Measurements from ENCODE around the gene WNT3A. TPM values are rescaled to one million over a fixed set of nuclear protein-coding genes. Genes with fewer than 3 reads are reported as not detected.

The WNT3A gene
- total and polyA plus RNA-seq, 4 donors: 0.09 to 3.1 (median 1.9) TPM

DNA sequence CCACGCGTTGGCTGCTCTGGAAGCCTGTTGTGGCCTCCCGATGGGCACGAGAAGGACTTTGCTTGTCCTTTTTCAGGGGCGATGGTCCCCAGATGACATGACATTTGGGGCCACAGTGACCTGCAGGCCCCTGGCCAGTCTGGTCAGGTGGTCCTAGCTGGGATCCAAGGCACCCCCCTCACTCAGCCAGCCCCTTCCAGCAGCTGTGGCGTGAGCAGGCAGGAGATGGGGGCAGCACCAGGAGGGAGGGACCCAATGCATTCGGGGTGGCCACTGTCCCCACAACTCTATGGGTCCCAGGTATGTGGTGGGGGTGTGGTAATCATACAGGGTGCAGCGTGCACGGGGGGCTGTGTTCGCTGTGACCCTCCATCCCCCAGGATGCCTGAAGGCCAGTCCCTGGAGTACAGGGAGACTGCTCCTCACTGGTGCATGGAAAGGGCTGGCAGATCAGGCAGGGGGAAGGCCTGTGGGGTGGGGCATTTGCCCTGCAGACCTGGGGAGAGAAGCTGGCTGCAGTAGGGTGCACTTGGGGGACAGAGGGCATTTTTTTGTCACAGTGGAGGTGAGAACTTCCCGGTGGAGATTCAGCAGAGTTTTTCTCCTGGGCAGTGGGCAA is 31.7 kb downstream of the WNT3A start:
- DNase-seq: no peak
- Histone ChIP-seq H3K9ac (ENCODE audit: insufficient read depth in 1 of 2, low read length in 2 of 2) (no peak overlapping the region), H3K4me1 (ENCODE audit: control insufficient read depth in 5 of 5, insufficient read depth in 5 of 5, low read length in 5 of 5) (peaks cover 0 to 7% (median 0%) of the 10 kb centered on the region in 5 donors), H3K9me3 (ENCODE audit: control insufficient read depth in 4 of 4, insufficient read depth in 3 of 4, low read length in 3 of 4) (no peaks in the 10 kb centered on the region), H3K4me3 (no peak overlapping the region), H3K36me3 (ENCODE audit: control insufficient read depth in 4 of 4, insufficient read depth in 4 of 4, low read length in 4 of 4) (no peaks in the 10 kb centered on the region), H3K27me3 (ENCODE audit: control insufficient read depth in 3 of 3, insufficient read depth in 3 of 3, low read length in 2 of 3) (peaks cover 6 to 11% (median 7%) of the 10 kb centered on the region in 3 donors), H3K27ac (ENCODE audit: low read depth in 1 of 2, low read length in 1 of 2) (no peak overlapping the region)
- TF ChIP-seq, protein P1, sequence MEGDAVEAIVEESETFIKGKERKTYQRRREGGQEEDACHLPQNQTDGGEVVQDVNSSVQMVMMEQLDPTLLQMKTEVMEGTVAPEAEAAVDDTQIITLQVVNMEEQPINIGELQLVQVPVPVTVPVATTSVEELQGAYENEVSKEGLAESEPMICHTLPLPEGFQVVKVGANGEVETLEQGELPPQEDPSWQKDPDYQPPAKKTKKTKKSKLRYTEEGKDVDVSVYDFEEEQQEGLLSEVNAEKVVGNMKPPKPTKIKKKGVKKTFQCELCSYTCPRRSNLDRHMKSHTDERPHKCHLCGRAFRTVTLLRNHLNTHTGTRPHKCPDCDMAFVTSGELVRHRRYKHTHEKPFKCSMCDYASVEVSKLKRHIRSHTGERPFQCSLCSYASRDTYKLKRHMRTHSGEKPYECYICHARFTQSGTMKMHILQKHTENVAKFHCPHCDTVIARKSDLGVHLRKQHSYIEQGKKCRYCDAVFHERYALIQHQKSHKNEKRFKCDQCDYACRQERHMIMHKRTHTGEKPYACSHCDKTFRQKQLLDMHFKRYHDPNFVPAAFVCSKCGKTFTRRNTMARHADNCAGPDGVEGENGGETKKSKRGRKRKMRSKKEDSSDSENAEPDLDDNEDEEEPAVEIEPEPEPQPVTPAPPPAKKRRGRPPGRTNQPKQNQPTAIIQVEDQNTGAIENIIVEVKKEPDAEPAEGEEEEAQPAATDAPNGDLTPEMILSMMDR (IDR thresholded peaks at IDR 0.05; ENCODE audit: control extremely low read depth, extremely low read depth): no peak
- WGBS, 2 donors: 71 to 73% methylated on average over 9 to 11 of the region's 11 CpGs
- no peak for ATAC-seq (ENCODE audit: insufficient read depth, low FRiP score)

DNA sequence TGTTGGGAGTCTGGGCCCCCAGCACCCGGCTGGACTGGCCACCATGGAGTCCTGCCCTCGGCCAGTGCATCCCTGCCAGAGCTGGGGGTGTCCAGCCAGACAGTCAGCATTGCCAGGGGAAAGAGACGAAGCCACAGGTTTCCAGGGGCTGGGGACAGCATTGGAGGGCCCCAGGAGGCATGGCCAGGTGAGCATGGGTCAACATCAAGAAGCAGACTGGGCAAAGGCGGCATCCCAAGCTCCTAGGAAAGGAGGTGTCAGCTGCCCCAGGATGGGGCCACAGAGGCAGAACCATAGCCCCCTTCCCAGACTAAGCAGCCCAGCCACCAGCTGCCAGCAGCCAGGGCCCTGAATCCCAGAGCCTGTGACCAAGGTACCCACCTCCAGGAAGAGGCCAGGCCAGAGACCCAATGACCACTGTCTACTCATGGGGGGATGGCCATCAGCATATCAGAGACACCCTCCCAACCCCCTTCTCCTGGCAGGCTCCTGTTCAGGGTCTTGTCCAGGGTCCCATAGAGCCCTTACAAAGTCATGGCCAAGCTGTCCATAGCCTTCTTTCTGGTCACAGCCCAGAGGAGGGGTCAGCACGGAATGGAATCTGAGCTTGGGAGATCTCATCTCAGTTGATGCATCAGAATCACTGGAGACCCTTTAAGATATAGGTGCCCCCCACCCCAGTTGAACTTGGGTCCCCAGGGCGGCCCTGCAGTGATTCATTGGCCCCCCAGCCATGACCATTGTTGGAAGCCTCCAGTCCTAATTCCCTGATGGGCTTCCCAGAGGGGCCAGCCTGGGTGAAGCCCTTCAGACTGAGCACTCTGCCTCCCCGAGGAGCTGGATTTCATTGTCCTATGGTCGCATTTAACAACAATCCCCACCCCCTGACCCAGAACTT is 32.5 kb downstream of the WNT3A start:
- H3K9me3 ChIP-seq (ENCODE audit: control insufficient read depth in 4 of 4, insufficient read depth in 3 of 4, low read length in 3 of 4): no peaks in the 10 kb centered on the region
- ATAC-seq (ENCODE audit: insufficient read depth, low FRiP score) (no peak), DNase-seq (no peak)
- H3K9ac ChIP-seq (ENCODE audit: insufficient read depth in 1 of 2, low read length in 2 of 2): no peak overlapping the region
- H3K27ac ChIP-seq (ENCODE audit: low read depth in 1 of 2, low read length in 1 of 2): no peak overlapping the region
- peaks cover 6 to 11% (median 7%) of the 10 kb centered on the region in 3 donors for H3K27me3 ChIP-seq (ENCODE audit: control insufficient read depth in 3 of 3, insufficient read depth in 3 of 3, low read length in 2 of 3)
- peaks cover 0 to 7% (median 0%) of the 10 kb centered on the region in 5 donors for H3K4me1 ChIP-seq (ENCODE audit: control insufficient read depth in 5 of 5, insufficient read depth in 5 of 5, low read length in 5 of 5)
- H3K36me3 ChIP-seq (ENCODE audit: control insufficient read depth in 4 of 4, insufficient read depth in 4 of 4, low read length in 4 of 4): no peaks in the 10 kb centered on the region
- TF ChIP-seq, protein P1 (IDR thresholded peaks at IDR 0.05; ENCODE audit: control extremely low read depth, extremely low read depth): no peak
- 79 to 87% methylated on average over 8 of the region's 8 CpGs for WGBS, 2 donors
- H3K4me3 ChIP-seq: no peak overlapping the region

DNA sequence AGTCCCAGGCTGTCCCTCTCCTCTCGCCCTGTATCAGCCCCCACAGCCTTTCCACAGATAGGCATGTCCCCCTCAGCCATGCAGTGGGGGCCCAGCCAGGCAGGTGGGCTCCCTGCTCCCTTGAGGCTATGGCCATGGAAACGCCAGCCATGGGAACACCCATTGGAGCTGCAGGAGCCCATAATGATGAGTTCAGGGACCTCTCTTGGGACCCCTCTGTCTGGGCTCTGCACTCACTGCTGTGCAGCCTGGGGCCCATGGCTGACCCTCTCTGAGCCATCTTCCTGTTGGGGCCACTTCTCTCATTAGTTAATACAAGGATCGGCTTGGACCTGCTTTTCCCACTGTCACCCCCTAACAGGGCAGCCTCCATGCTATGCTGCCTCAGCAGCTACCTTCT is 33.2 kb downstream of the WNT3A start:
- peaks cover 6 to 11% (median 7%) of the 10 kb centered on the region in 3 donors for H3K27me3 ChIP-seq (ENCODE audit: control insufficient read depth in 3 of 3, insufficient read depth in 3 of 3, low read length in 2 of 3)
- H3K27ac ChIP-seq (ENCODE audit: low read depth in 1 of 2, low read length in 1 of 2): no peak overlapping the region
- H3K4me1 ChIP-seq (ENCODE audit: control insufficient read depth in 5 of 5, insufficient read depth in 5 of 5, low read length in 5 of 5): peaks cover 0 to 7% (median 1%) of the 10 kb centered on the region in 5 donors
- ATAC-seq (ENCODE audit: insufficient read depth, low FRiP score): no peak
- H3K4me3 ChIP-seq: no peak overlapping the region
- H3K9me3 ChIP-seq (ENCODE audit: control insufficient read depth in 4 of 4, insufficient read depth in 3 of 4, low read length in 3 of 4): no peaks in the 10 kb centered on the region
- no peak for DNase-seq
- no peak overlapping the region for H3K9ac ChIP-seq (ENCODE audit: insufficient read depth in 1 of 2, low read length in 2 of 2)
- TF ChIP-seq, protein P1 (IDR thresholded peaks at IDR 0.05; ENCODE audit: control extremely low read depth, extremely low read depth): no peak
- no peaks in the 10 kb centered on the region for H3K36me3 ChIP-seq (ENCODE audit: control insufficient read depth in 4 of 4, insufficient read depth in 4 of 4, low read length in 4 of 4)
- 84 to 89% methylated on average over 3 of the region's 3 CpGs for WGBS, 2 donors

All from lung (tissue), 12 donors.